NCI-H2081 (cell line): Measurements from ENCODE around the gene CHTF18.
"Not testable (repeated sequence)": the region's sequence is repeated elsewhere in the genome, so short reads cannot be mapped to it uniquely, and the experiment has no call there.

Experiments used
- DNase-seq, 2 experiments: peaks; one replicate each; lab custom pipeline; 2025; lab: John Stamatoyannopoulos, UW

CHTF18 gene

DNA sequence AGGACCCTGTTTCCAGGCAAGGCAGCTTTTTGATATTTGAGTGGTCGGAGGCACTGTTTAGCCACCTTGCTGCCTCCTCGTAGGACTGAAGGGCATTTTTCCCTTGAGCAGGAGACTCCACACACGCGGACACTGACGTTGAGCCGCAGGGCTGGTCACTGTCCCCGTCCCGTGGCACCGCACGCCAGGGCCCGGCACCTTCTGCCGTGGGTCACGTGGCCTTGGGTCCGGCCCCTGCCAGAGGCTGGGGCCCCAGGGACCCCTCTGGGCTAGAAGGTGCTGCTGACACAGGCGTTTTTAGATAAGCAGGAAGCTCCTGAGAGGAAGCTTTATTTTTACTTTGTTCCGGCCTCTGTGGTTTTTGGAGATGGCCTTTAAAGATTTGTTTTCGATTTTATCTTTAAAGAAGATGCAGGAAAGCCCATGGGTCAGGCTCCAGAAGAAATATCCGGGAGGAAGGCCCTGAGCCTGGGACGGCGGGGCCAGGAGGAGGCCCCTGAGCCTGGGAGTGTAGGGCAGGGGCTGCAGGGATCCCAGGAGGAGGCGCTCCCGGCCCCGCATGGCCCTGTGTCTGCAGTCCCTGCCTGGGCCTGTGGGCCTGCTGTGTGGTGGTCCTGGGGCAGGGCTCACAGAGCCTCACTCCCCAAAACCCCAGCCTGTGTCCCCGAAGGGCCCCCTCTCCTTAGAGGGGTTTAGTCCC, 42.6 kb downstream of the CHTF18 start:
- no peak for DNase-seq

GRCh38 chr16:831571-832413, 43.4 kb downstream of the CHTF18 start:
- no peak for DNase-seq

GRCh38 chr16:832652-833336, 44.4 kb downstream of the CHTF18 start:
- DNase-seq: no peak

DNA sequence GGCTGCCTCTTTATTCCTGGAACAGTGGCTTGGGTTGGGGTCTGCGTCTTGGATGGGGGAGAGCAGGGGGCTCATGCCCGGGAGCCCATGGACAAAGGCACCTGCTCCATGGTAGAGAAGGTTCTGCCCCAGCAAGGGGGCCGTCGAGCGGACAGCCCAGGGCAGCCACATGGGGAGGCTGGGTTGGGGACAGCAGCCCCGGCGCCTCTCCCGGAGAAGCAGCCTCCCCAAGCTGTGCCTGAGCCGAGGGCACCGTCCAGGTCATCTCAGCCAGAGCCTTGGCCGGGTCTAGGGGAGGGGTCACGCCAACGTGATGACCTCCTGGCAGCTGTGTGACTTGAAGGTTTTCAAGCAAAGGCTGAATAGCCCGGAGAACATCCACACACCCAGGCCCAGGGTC, 45.0 kb downstream of the CHTF18 start:
- no peak for DNase-seq

DNA sequence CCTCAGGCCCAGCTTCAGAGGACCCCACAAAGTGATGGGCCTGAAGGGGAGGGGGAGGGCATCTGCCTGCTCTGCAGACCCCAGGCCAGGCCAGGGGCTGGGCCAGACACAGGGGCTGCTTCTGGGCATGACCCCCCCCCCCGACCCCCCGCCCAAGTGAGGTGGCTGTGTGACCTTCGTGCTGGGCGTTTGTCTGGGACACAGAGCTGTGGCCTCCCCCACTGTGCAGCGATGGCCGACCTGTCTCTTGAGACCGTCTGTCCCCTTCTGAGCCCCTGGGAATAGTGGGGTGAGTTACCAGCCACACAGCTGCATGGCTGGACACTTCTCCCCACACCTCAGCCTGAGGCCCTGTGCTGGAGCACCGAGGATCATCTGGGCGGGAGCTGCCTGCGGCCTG, 47.0 kb downstream of the CHTF18 start:
- DNase-seq: no peak

DNA sequence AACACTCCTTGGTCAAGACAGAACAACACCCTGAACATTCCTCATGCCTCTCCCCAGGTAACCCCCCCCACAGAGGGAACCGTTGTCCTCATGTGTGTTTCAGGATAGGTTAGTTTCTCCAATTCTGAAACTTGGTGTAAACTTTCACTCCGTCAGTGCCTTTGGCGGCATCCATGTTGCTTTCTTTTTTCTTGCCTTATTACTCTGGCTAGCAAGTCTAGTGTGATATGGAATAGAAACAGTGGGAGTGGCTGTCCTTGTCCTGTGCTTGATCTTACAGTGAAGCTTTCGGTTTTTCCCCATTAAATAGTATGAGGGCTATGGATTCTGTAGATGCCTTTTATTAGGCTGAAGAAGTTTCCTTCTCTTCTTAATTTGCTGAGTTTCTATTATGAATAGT, 47.8 kb downstream of the CHTF18 start:
- DNase-seq: no peak

GRCh38 chr16:836822-837221, 48.4 kb downstream of the CHTF18 start:
- not testable (repeated sequence) for DNase-seq

GRCh38 chr16:838741-839140, 50.3 kb downstream of the CHTF18 start:
- DNase-seq: no peak

DNA sequence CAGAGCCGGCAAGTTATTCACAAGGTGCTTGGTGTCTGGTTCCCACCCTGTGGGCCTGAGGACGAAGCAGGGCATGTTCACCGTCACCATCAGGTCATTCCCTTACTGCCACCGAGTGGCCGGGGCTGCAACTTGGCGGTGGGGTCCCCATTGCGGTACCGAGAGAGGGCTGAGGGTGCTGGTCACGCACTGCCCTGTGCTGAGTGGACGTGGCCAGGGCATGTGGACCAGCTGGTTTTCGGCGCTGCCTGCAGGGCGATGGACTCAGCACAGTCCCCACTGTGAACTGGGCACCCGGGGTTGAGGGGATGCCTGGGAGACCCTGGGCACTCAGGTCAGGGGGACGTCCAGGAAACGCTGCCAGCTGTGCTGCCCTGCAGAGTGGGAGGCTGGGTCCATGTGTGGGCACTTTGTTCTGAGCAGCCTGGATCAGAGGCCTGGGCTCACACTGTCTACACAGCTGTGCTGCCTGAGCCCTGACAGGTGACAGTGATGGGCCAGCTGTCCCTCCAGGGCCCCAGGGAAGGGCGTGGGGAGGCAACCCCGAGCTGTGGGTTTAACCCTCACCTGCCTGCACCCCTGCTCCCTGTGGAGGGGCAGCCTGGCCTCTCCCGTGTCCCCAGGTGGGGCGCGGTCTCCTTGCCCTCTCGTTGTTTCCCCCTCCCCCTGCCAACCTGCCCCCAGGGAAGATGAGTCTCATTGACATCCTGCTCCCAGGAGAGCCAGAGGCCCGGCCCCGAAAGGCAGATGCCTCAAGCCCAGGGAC, 51.4 kb downstream of the CHTF18 start:
- DNase-seq: no peak

DNA sequence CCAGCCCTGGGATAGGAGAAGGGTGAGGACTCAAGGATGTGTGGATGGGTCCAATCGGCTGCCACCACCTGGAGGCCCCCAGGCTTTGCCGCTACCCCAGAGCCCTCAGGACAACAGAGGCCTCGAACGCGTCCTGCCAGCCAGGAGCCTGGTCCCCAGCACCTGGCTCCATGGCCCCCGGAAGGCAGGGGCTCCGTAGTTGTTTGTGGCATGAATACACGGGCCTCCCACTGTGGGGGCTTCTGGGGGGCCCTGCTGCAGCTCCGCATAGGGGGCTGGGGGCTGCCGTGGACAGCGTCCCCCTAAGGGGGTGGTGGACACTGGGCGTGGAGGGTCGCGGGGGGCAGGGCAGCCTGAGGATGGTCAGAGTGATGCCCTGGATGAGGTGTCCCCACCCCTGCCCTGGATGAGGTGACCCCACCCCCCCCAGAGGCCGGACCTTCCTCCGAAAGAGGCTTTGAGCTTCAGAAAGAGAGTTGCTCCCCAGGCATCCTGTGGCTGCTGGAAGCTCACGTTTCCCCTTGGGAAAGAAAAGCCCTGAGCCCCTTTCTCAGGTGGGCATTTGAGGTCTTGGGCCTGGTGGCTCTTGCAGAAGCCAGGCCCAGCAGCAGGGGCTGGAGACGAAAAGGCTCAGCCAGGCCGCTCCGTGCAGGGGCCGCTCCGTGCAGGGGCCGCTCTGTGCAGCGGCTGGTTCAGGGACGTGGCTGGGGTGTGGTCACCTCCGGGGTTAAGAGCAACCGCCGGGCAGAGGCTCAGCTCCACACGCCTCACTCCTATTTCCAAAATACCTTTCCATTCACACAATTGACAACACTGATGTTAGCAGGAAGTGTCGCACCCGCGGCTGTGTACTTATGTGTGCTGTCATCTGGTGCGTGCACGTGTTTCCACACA, 52.4 kb downstream of the CHTF18 start:
- no peak for DNase-seq

DNA sequence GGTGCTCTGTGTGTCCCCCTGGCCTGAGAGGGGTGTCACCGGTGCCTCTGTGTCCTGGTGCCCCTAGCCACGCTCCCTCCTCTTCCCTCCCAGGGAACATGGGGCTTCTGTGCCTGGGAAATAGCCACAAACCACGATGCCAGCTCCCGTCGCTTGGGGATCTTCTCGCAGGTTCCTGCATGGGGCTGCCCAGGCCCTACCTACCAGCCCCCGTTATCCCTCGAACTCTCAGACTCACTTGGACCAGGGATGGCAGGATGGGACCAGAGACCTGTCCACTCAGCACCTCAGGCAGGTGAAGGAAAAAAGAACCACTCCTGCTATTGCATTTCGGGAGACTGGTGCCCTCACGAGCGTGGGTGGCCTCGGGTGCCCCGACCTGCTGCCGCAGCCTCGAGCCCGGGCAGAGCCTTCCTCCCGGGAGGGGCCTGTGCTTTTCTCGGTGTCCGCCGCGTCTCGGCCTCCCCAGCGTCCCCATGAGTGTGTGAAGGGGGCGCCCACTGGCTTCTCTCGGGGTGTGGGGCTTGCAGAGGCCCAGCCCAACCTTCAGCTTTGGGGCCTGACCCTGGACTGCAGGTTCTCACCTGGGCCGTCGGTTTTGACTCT, 53.1 kb downstream of the CHTF18 start:
- no peak for DNase-seq

DNA sequence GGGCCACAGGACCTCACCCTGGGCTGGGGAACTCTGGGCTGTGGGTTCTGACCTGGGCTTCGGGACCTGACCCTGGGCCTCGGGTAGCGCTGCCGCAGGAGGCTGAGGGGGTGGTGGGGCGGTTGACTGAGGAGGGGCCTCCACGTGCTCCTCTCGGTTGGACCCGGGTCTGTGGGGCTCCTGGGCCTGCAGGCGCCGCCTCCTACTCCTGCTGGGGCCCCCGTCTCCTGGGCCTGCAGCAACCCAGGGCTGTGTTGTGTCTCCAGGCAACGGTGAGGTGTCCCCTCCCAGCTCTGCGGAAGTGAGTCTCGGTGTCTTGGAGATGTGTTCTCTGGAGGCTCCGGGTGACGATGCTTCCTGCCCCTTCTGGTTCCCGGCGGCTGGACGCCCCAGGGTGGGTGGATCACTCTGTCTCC, 53.6 kb downstream of the CHTF18 start:
- no peak for DNase-seq

DNA sequence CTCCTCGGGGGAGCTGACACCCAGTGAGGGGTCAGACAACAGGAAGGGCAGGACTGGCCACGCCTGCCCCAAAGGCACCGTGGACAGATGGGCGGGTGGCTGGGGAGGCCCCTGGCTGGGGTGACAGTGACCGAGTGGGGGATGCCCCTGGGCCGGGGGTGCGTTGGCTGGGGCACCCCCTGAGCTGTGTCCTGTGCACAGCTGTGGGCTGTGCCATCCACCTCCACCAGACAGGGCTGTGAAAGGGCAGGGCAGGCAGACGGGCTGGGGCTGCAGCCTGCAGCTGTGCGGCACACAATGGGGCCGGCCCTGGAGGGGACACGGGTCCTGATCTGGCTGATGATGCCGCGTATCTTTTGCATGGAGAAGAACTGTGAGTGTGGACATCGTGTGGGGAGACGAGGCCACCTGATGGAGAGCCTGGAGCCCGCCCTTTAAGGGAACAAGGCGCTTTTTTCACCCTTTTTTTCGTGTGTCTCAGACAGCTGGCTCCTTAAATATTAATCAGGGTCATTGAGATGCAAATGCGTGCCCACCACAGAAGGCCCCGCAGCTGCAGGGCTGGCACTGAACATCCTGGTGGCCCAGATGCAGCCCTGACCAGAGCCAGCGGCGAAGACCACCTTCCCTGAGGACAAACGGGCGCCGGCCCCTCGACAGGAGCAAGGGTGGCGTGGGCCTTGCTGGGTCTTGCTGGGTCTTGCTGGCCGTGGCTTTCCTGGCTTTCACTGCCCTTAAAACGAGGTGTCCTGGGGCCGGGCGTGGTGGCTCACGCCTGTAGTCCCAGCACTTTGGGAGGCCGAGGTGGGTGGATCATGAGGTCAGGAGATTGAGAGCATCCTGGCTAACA, 54.5 kb downstream of the CHTF18 start:
- DNase-seq: no peak

DNA sequence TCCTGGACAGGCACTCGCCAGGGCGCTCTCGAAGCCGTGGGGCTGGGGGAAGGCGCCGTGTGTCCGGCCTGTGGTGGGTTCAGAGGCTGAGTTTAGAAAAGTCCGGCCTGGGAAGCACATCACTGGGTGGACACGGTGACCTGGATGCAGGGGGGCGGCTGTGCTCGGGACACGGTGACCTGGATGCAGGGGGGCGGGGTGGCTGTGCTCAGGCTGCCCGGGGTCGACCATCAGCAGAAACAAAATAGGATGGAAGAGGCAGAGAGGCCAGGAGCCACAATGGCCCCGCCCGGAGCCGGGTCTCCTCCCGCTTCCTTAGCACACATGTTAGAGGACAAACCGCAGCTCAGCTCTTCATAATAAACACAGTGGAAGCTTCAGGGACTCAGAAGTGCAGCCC, 55.4 kb downstream of the CHTF18 start:
- DNase-seq: no peak

DNA sequence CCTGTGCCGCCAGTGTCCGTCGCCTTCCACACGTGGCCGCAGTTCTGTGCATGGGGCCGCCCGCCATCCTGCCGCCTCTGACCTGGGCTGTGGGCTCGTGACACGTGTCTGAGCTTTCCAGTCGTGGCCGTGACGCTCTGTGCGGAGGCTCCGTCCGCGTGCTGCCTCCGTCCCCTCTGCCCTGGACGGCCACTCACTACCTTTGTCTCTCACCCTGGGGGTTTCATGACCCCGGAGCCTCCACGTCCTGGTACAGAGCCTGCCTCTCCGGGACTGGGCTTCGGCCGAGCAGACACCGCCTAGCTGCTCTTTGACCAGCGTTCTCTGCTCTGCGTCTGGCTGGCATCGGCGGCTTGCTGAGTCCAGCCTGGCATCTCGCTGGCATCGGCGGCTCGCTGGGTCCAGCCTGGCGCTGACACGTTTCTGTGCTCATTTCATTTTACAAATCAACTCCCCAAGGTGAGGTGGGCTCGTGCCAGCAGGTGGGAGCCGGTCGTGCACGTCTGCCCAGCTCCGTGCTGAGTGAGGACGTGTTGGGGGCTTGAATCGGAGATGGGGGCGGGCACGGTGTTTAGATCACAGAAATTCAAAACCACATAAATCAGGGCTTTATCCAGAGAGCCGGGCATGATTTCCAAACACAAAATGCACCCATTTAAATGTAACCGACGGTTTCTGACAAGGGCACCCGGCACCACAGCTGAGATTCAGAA, 56.4 kb downstream of the CHTF18 start:
- DNase-seq: no peak

- DNase-seq: no peak
Measured at GRCh38 chr16:845351-845745, 56.9 kb downstream of the CHTF18 start.

DNA sequence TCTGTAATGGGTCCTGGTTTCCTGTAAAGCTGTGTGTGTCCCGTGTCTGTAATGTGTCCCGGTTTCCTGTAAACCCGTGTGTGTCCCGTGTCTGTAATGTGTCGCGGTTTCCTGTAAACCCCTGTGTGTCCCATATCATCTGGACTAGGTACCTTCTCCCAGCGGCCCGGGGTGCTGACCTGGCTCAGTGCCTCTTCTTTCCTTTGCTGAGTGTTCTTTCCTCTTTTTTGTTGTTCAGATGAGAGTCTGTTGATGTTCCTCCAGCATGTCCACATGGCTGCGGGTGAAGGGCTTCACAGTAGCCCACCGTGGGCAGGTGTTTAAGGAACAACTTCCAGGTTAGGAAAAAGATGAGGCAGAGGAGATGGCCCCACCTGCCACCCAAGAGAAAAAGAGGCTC, 58.7 kb downstream of the CHTF18 start:
- no peak for DNase-seq
